Activated effector memory CD4-positive, alpha-beta T cell treated with Interleukin-2 at 50 U/mL for 16 hours (primary cell): ENCODE measurements around the gene GNAQ.
"Not testable (repeated sequence)": the region's sequence is repeated elsewhere in the genome, so short reads cannot be mapped to it uniquely, and the experiment has no call there.

Source experiments
- DNase-seq: peaks from one replicate; pipeline ENCODE4 v3.0.0-alpha.2; 2020

Gene GNAQ

GRCh38 chr9:77714077-77714549 is 317.5 kb downstream of the GNAQ start:
- no peak for DNase-seq

- no peak for DNase-seq
Observed at GRCh38 chr9:77712533-77713130, 319.0 kb downstream of the GNAQ start.

- DNase-seq, result no peak
Observed at GRCh38 chr9:77710965-77711648, 320.5 kb downstream of the GNAQ start.

- no peak for DNase-seq
Observed at GRCh38 chr9:77710316-77710715, 321.3 kb downstream of the GNAQ start.

GRCh38 chr9:77708064-77708815 is 323.4 kb downstream of the GNAQ start:
- DNase-seq, result no peak

GRCh38 chr9:77707383-77708063 is 324.1 kb downstream of the GNAQ start:
- no peak for DNase-seq

GRCh38 chr9:77705636-77706035 is 326.0 kb downstream of the GNAQ start:
- no peak for DNase-seq

GRCh38 chr9:77702521-77703390 is 328.9 kb downstream of the GNAQ start:
- not testable (repeated sequence) for DNase-seq

- DNase-seq, result no peak
Observed at GRCh38 chr9:77697238-77697984, 334.2 kb downstream of the GNAQ start.

- DNase-seq, result not testable (repeated sequence)
Observed at GRCh38 chr9:77690723-77691122, 340.9 kb downstream of the GNAQ start.

- DNase-seq, result not testable (repeated sequence)
Observed at GRCh38 chr9:77690119-77690518, 341.5 kb downstream of the GNAQ start.

GRCh38 chr9:77687737-77688136 is 343.9 kb downstream of the GNAQ start:
- DNase-seq, result not testable (repeated sequence)

GRCh38 chr9:77680581-77680980 is 351.0 kb downstream of the GNAQ start:
- DNase-seq, result no peak

GRCh38 chr9:77679661-77680368 is 351.8 kb downstream of the GNAQ start:
- no peak for DNase-seq

GRCh38 chr9:77679088-77679487 is 352.5 kb downstream of the GNAQ start:
- no peak for DNase-seq

GRCh38 chr9:77677957-77678535 is 353.6 kb downstream of the GNAQ start:
- no peak for DNase-seq

GRCh38 chr9:77677397-77677796 is 354.2 kb downstream of the GNAQ start:
- DNase-seq, result no peak

- DNase-seq, result no peak
Observed at GRCh38 chr9:77673941-77674791, 357.4 kb downstream of the GNAQ start.

GRCh38 chr9:77672183-77672582 is 359.4 kb downstream of the GNAQ start:
- no peak for DNase-seq
